ENCODE results near the gene EXOC3L2. TPM values are rescaled to one million over a fixed set of nuclear protein-coding genes. Genes with fewer than 3 reads are reported as not detected.

The EXOC3L2 gene
- total and polyA plus RNA-seq, 10 of the 15 experiments (the other 5 are each of a cell fraction or from before 2014, with no cell fraction given), result not detected

- intact Hi-C loops (cut with micrococcal nuclease; ENCODE audit: unreplicated experiment) (no loop called here), in situ Hi-C loops (cut with MboI) (no loop called here)
- ChIA-PET SMC1A (ENCODE audit: uncharacterized antibody, unreplicated experiment) (no interaction called here), CTCF (no interaction called here), RAD21 (ENCODE audit: unreplicated experiment) (no interaction called here), POLR2A (no interaction called here)
- H2AFZ ChIP-seq (ENCODE audit: control insufficient read depth, low read depth, low read length), result no peak overlapping the region
- no peak for FAIRE-seq
- H3K9me3 ChIP-seq (replicated peaks; ENCODE audit: control insufficient read depth, insufficient read depth, low read length), result no peaks in the 10 kb centered on the region
- no peak overlapping the region for H3K9ac ChIP-seq (ENCODE audit: control insufficient read depth, insufficient read depth, low read length)
- no peak overlapping the region for H3K4me3 ChIP-seq
- H4K20me1 ChIP-seq (ENCODE audit: control insufficient read depth, insufficient read depth), result no peaks in the 10 kb centered on the region
- no peaks in the 10 kb centered on the region for H3K79me2 ChIP-seq (ENCODE audit: control insufficient read depth, insufficient read depth, low read length)
- WGBS (ENCODE audit: insufficient coverage, insufficient replicate concordance, low lambda C conversion rate, missing lambda C conversion rate), result 53% methylated on average over 11 of the region's 11 CpGs
- H3K4me1 ChIP-seq (ENCODE audit: control insufficient read depth, insufficient read depth, low read length), result no peaks in the 10 kb centered on the region
- BruUV-seq (replicated peaks), result no TSS peak
- no peak for DNase-seq (ENCODE audit: low read depth, low spot score)
- no peak overlapping the region for H3K27ac ChIP-seq (ENCODE audit: control insufficient read depth, insufficient read depth)
- H3K27me3 ChIP-seq (replicated peaks in 1 of 2; ENCODE audit: control insufficient read depth in 2 of 2, insufficient read depth in 2 of 2, low read length in 1 of 2), result no peaks in the 10 kb centered on the region; a peak in 1 of 4 replicates
- TF ChIP-seq BRCA1 (IDR thresholded peaks at IDR 0.05; ENCODE audit: low read depth, low read length) (no peak), ZNF217 (IDR thresholded peaks at IDR 0.05) (no peak), ZNF622 (IDR thresholded peaks at IDR 0.05) (no peak), SMC3 (IDR thresholded peaks at IDR 0.05; ENCODE audit: borderline replicate concordance, low read length) (no peak), NRF1 (conservative IDR thresholded peaks at IDR 0.05; ENCODE audit: low read depth, low read length) (no peak), USF1 (IDR thresholded peaks at IDR 0.05; ENCODE audit: borderline replicate concordance, extremely low read length, insufficient read depth, low read depth, low read length) (no peak)
- no peak overlapping the region for H3K4me2 ChIP-seq (ENCODE audit: control insufficient read depth, insufficient read depth)
- no peaks in the 10 kb centered on the region for H3K36me3 ChIP-seq (ENCODE audit: control insufficient read depth in 2 of 2, insufficient read depth in 2 of 2, low read length in 1 of 2)
- no peak for ATAC-seq
These were observed 20.6 kb downstream of the EXOC3L2 start for GRCh38 chr19:45224645-45225044.

- Histone ChIP-seq H3K4me3 (no peak overlapping the region), H3K9me3 (replicated peaks; ENCODE audit: control insufficient read depth, insufficient read depth, low read length) (no peaks in the 10 kb centered on the region), H3K27ac (ENCODE audit: control insufficient read depth, insufficient read depth) (no peak overlapping the region), H4K20me1 (ENCODE audit: control insufficient read depth, insufficient read depth) (no peaks in the 10 kb centered on the region), H3K9ac (ENCODE audit: control insufficient read depth, insufficient read depth, low read length) (no peak overlapping the region), H3K4me1 (ENCODE audit: control insufficient read depth, insufficient read depth, low read length) (no peaks in the 10 kb centered on the region), H2AFZ (ENCODE audit: control insufficient read depth, low read depth, low read length) (no peak overlapping the region), H3K27me3 (replicated peaks in 1 of 2; ENCODE audit: control insufficient read depth in 2 of 2, insufficient read depth in 2 of 2, low read length in 1 of 2) (no peaks in the 10 kb centered on the region; a peak in 1 of 4 replicates), H3K36me3 (ENCODE audit: control insufficient read depth in 2 of 2, insufficient read depth in 2 of 2, low read length in 1 of 2) (no peaks in the 10 kb centered on the region), H3K79me2 (ENCODE audit: control insufficient read depth, insufficient read depth, low read length) (no peaks in the 10 kb centered on the region), H3K4me2 (ENCODE audit: control insufficient read depth, insufficient read depth) (no peak overlapping the region)
- ChIA-PET RAD21 (ENCODE audit: unreplicated experiment) (no interaction called here), CTCF (no interaction called here), POLR2A (no interaction called here), SMC1A (ENCODE audit: uncharacterized antibody, unreplicated experiment) (interaction anchor here (0.6 kb wide), 1 partner anchor 115 kb away, joined by 3 read pairs; no protein-coding TSS in a partner anchor)
- ATAC-seq (no peak), DNase-seq (ENCODE audit: low read depth, low spot score) (no peak), FAIRE-seq (no peak)
- intact Hi-C loops (cut with micrococcal nuclease; ENCODE audit: unreplicated experiment), result no loop called here
- in situ Hi-C loops (cut with MboI), result no loop called here
- WGBS (ENCODE audit: insufficient coverage, insufficient replicate concordance, low lambda C conversion rate, missing lambda C conversion rate), result 13% methylated on average over 5 of the region's 5 CpGs
- no TSS peak for BruUV-seq (replicated peaks)
- TF ChIP-seq BHLHE40 (IDR thresholded peaks at IDR 0.05; ENCODE audit: borderline replicate concordance in 1 of 2, low read depth in 2 of 2, low read length in 1 of 2) (no peak), POLR2AphosphoS2 (IDR thresholded peaks at IDR 0.05; ENCODE audit: low read depth, low read length) (no peak), STAT3 (IDR thresholded peaks at IDR 0.05; ENCODE audit: low read depth, low read length) (no peak), IRF3 (IDR thresholded peaks at IDR 0.05) (no peak), SMC3 (IDR thresholded peaks at IDR 0.05; ENCODE audit: borderline replicate concordance, low read length) (no peak), MAX (IDR thresholded peaks at IDR 0.05; ENCODE audit: low read depth, low read length) (no peak), ESRRA (IDR thresholded peaks at IDR 0.05; ENCODE audit: low read length) (no peak), IKZF1 (conservative IDR thresholded peaks at IDR 0.05) (no peak)
- TF ChIP-seq, protein P1, sequence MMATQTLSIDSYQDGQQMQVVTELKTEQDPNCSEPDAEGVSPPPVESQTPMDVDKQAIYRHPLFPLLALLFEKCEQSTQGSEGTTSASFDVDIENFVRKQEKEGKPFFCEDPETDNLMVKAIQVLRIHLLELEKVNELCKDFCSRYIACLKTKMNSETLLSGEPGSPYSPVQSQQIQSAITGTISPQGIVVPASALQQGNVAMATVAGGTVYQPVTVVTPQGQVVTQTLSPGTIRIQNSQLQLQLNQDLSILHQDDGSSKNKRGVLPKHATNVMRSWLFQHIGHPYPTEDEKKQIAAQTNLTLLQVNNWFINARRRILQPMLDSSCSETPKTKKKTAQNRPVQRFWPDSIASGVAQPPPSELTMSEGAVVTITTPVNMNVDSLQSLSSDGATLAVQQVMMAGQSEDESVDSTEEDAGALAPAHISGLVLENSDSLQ (IDR thresholded peaks at IDR 0.05), result no peak
These were observed 21.3 kb downstream of the EXOC3L2 start for GRCh38 chr19:45223879-45224278.

All from GM12878 (cell line).